ENCODE measurements around the gene MSLN. TPM values are rescaled to one million over a fixed set of nuclear protein-coding genes. Genes with fewer than 3 reads are reported as not detected.

The MSLN gene
- polyA plus RNA-seq, 1 of the 3 experiments (the other 2 are of a cell fraction), result 0.02 TPM

DNA sequence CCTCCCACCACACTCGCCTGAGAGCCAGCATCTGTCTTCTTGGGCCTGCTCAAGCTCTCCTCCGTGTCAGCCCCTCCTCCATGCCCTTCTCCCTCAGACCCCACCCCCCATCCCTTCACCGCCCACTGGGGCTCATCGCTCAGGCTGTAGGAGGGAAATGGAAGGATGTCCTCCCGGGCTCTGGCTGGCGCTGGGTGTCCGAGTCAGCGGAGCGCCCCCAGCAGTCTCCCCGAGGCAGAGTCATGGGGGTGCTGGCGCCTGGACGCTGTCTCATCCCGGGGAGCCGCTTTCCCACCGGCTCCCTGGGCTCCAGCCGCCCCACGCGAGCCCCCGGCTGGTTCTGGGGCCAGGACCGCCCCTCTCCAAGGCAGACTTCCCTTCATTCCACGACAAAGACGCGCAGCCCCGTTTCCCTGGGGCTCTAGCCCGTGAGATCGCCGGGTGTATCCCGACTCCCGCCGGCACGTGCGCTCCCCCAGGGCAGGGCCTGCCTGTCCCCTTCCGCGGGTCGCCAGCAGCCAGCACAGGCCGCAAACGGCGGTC lies 40.0 kb upstream of the MSLN start:
- peaks cover 24% of the 10 kb centered on the region for H3F3A ChIP-seq (replicated peaks; ENCODE audit: insufficient read depth)
- DNase-seq, result peak; percentile 89
- H3K4me2 ChIP-seq, result peak overlapping the region; percentile 100
- ChIA-PET POLR2A (interaction anchor here (0.9 to 3.8 kb wide), 13 partner anchors 9 to 67 kb away, joined by 3 to 19 read pairs (median 4); partner anchors contain the start of genes CHTF18, JMJD8, RPUSD1 and STUB1), CTCF (interaction anchor here (0.7 to 22.4 kb wide), 11 partner anchors 7 to 382 kb away, joined by 3 to 358 read pairs (median 5); partner anchors contain the start of genes ANTKMT, CCDC78, CIAO3 and FBXL16)
- H3K4me1 ChIP-seq (ENCODE audit: control insufficient read depth in 1 of 2, insufficient read depth in 2 of 2, low read depth in 1 of 2, low read length in 1 of 2), result peaks cover 8 to 47% of the 10 kb centered on the region in 2 experiments; a peak in 3 of 4 replicates
- no peaks in the 10 kb centered on the region for H3K9me3 ChIP-seq
- H3K4me3 ChIP-seq (ENCODE audit: low read depth in 2 of 2, low read length in 1 of 2), result peak overlapping the region; percentile 86 to 89
- WGBS (ENCODE audit: low lambda C conversion rate), result 2% methylated on average over 24 of the region's 38 CpGs
- H3K79me2 ChIP-seq (ENCODE audit: insufficient read depth), result peaks cover 2% of the 10 kb centered on the region; the same call in 1 of the 2 replicates
- H3K36me3 ChIP-seq (replicated peaks in 1 of 2; ENCODE audit: control insufficient read depth in 1 of 2, insufficient read depth in 2 of 2, low read length in 1 of 2), result peaks cover 0 to 6% of the 10 kb centered on the region in 2 experiments
- 0 out of 2 replicates have a peak overlapping the region, but pooled peaks have one; percentile 46 for H2AFZ ChIP-seq (ENCODE audit: low read depth)
- peaks cover 24% of the 10 kb centered on the region; the same call in 1 of the 2 replicates for H4K20me1 ChIP-seq (ENCODE audit: insufficient read depth)
- no peaks in the 10 kb centered on the region for H3K27me3 ChIP-seq (ENCODE audit: insufficient read depth)
- H3K9me2 ChIP-seq, result no peaks in the 10 kb centered on the region
- H3K27ac ChIP-seq (ENCODE audit: low read depth in 2 of 2, low read length in 1 of 2), result peak overlapping the region; percentile 91 to 99
- peak overlapping the region; percentile 85 for H3K9ac ChIP-seq
- TF ChIP-seq, protein P1, sequence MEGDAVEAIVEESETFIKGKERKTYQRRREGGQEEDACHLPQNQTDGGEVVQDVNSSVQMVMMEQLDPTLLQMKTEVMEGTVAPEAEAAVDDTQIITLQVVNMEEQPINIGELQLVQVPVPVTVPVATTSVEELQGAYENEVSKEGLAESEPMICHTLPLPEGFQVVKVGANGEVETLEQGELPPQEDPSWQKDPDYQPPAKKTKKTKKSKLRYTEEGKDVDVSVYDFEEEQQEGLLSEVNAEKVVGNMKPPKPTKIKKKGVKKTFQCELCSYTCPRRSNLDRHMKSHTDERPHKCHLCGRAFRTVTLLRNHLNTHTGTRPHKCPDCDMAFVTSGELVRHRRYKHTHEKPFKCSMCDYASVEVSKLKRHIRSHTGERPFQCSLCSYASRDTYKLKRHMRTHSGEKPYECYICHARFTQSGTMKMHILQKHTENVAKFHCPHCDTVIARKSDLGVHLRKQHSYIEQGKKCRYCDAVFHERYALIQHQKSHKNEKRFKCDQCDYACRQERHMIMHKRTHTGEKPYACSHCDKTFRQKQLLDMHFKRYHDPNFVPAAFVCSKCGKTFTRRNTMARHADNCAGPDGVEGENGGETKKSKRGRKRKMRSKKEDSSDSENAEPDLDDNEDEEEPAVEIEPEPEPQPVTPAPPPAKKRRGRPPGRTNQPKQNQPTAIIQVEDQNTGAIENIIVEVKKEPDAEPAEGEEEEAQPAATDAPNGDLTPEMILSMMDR (IDR thresholded peaks at IDR 0.05), result peak; percentile 43
- TF ChIP-seq RXRA (IDR thresholded peaks at IDR 0.05; ENCODE audit: borderline replicate concordance, low read depth) (no peak), EZH2phosphoT487 (IDR thresholded peaks at IDR 0.05; ENCODE audit: borderline replicate concordance, low read depth) (no peak), RCOR1 (IDR thresholded peaks at IDR 0.05; ENCODE audit: low read length) (peak; percentile 58; the same call in 1 of the 2 replicates), GABPA (IDR thresholded peaks at IDR 0.05; ENCODE audit: low read depth) (no peak), SIN3A (IDR thresholded peaks at IDR 0.05; ENCODE audit: borderline replicate concordance, low read depth, low read length) (peak; percentile 60; the same call in 1 of the 2 replicates), NRF1 (IDR thresholded peaks at IDR 0.05; ENCODE audit: low read depth, low read length) (no peak), CHD2 (IDR thresholded peaks at IDR 0.05; ENCODE audit: low read length, partially characterized antibody) (peak; percentile 83), NFIC (IDR thresholded peaks at IDR 0.05; ENCODE audit: borderline replicate concordance) (no peak), FOXJ3 (CRISPR knock-in tag; IDR thresholded peaks at IDR 0.05) (no peak), JUND (IDR thresholded peaks at IDR 0.05) (0 out of 2 replicates have a peak, but pooled peaks have one; percentile 2), POLR2AphosphoS5 (IDR thresholded peaks at IDR 0.05; ENCODE audit: low read depth, low read length) (peak; percentile 67; the same call in 1 of the 2 replicates), FOXM1 (IDR thresholded peaks at IDR 0.05; ENCODE audit: low read depth) (no peak), MXI1 (IDR thresholded peaks at IDR 0.05; ENCODE audit: low read depth, low read length) (peak; percentile 68), REST (IDR thresholded peaks at IDR 0.05; ENCODE audit: low read depth, low read length) (0 out of 2 replicates have a peak, but pooled peaks have one; percentile 21), PBX3 (IDR thresholded peaks at IDR 0.05) (peak; percentile 47; the same call in 1 of the 2 replicates), MEF2A (IDR thresholded peaks at IDR 0.05; ENCODE audit: borderline replicate concordance, low read depth) (no peak), TAF1 (IDR thresholded peaks at IDR 0.05; ENCODE audit: borderline replicate concordance, low read depth, low read length) (peak; percentile 59), TEAD4 (IDR thresholded peaks at IDR 0.05; ENCODE audit: borderline replicate concordance, insufficient read depth) (no peak), ZBTB33 (IDR thresholded peaks at IDR 0.05; ENCODE audit: borderline replicate concordance, low read depth) (no peak)
- TF ChIP-seq, protein P2, sequence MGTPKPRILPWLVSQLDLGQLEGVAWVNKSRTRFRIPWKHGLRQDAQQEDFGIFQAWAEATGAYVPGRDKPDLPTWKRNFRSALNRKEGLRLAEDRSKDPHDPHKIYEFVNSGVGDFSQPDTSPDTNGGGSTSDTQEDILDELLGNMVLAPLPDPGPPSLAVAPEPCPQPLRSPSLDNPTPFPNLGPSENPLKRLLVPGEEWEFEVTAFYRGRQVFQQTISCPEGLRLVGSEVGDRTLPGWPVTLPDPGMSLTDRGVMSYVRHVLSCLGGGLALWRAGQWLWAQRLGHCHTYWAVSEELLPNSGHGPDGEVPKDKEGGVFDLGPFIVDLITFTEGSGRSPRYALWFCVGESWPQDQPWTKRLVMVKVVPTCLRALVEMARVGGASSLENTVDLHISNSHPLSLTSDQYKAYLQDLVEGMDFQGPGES (IDR thresholded peaks at IDR 0.05; ENCODE audit: low read depth, low read length), result no peak
- TF ChIP-seq, protein P3, sequence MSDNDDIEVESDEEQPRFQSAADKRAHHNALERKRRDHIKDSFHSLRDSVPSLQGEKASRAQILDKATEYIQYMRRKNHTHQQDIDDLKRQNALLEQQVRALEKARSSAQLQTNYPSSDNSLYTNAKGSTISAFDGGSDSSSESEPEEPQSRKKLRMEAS (IDR thresholded peaks at IDR 0.05; ENCODE audit: low read depth), result peak; percentile 38
